GM21528 (cell line): ENCODE results near the gene ATG9B.
"Not testable (repeated sequence)": the region's sequence is repeated elsewhere in the genome, so short reads cannot be mapped to it uniquely, and the experiment has no call there.

Experiments used
- ATAC-seq: cut with Tn5 transposase; IDR thresholded peaks from one replicate; pipeline ENCODE4 v1.9.1; 2021; ENCODE audit warnings: mild to moderate bottlenecking, moderate library complexity; ENCODE audit not compliant: unreplicated experiment, low FRiP score

ATG9B gene

GRCh38 chr7:151058781-151059366, 34.6 kb upstream of the ATG9B start:
- ATAC-seq = no peak

- peak; percentile 82 for ATAC-seq
These were observed 33.9 kb upstream of the ATG9B start for GRCh38 chr7:151057989-151058780.

- peak; percentile 15 for ATAC-seq
These were observed 33.3 kb upstream of the ATG9B start, which contains the start of gene CDK5 for GRCh38 chr7:151057506-151057988. Gene CDK5, minus strand, starts transcription at chr7:151057897. Its CDS starts 49 bp downstream, at chr7:151057848.

- ATAC-seq = no peak
These were observed 32.6 kb upstream of the ATG9B start for GRCh38 chr7:151056666-151057505.

GRCh38 chr7:151056283-151056665, 32.0 kb upstream of the ATG9B start:
- ATAC-seq = no peak

GRCh38 chr7:151053751-151054150, 29.5 kb upstream of the ATG9B start:
- no peak for ATAC-seq

GRCh38 chr7:151053096-151053495, 28.8 kb upstream of the ATG9B start:
- ATAC-seq = no peak

- no peak for ATAC-seq
These were observed 26.8 kb upstream of the ATG9B start for GRCh38 chr7:151051108-151051507.

- no peak for ATAC-seq
These were observed 24.7 kb upstream of the ATG9B start for GRCh38 chr7:151048911-151049463.

- ATAC-seq = no peak
These were observed 23.9 kb upstream of the ATG9B start, which contains the start of gene ASIC3 for GRCh38 chr7:151047976-151048815. Gene ASIC3, plus strand, starts transcription at chr7:151048531. Its CDS starts 355 bp downstream, at chr7:151048886.

- no peak for ATAC-seq
These were observed 22.6 kb upstream of the ATG9B start for GRCh38 chr7:151046603-151047573.

GRCh38 chr7:151045967-151046366, 21.7 kb upstream of the ATG9B start:
- ATAC-seq = no peak

GRCh38 chr7:151045262-151045661, 21.0 kb upstream of the ATG9B start:
- no peak for ATAC-seq

- ATAC-seq = no peak
These were observed 19.7 kb upstream of the ATG9B start for GRCh38 chr7:151043959-151044358.

- not testable (repeated sequence) for ATAC-seq
These were observed 19.2 kb upstream of the ATG9B start for GRCh38 chr7:151043449-151043848.

- ATAC-seq = no peak
These were observed 16.5 kb upstream of the ATG9B start for GRCh38 chr7:151040616-151041375.

- ATAC-seq = no peak
These were observed 15.7 kb upstream of the ATG9B start for GRCh38 chr7:151039850-151040548.
